Liver (tissue), 3 donors: Measurements from ENCODE around the gene APOBEC3B.

Experiments
- EGR1 ChIP-seq, 2 donors: IDR thresholded peaks; 2 replicates each; pipeline ENCODE4 v1.6.1; 2016 to 2018; ENCODE audit warnings: antibody characterized with exemption in 2 of 2, low read depth in 2 of 2
- FOXA1 ChIP-seq: IDR thresholded peaks from 2 replicates; pipeline ENCODE4 v1.6.1; 2016; ENCODE audit warnings: antibody characterized with exemption
- RAD21 ChIP-seq, 2 donors: IDR thresholded peaks; 2 replicates each; pipeline ENCODE4 v1.6.1; 2016; ENCODE audit warnings: antibody characterized with exemption in 2 of 2, mild to moderate bottlenecking in 2 of 2
- SP1 ChIP-seq: IDR thresholded peaks from 2 replicates; pipeline ENCODE4 v1.6.1; 2018; ENCODE audit warnings: antibody characterized with exemption, mild to moderate bottlenecking
- TF ChIP-seq, protein P1 (sequence below): fragments of 150-350 bp; IDR thresholded peaks from 2 replicates; pipeline ENCODE4 v1.5.1; 2017; ENCODE audit warnings: improper control_type of control experiment, low read depth, low read length; ENCODE audit not compliant: missing input control
- TF ChIP-seq, protein P2 (sequence below): IDR thresholded peaks from 2 replicates; pipeline ENCODE4 v1.6.1; 2016; ENCODE audit warnings: antibody characterized with exemption
- TF ChIP-seq, protein P3 (sequence below): IDR thresholded peaks from 2 replicates; pipeline ENCODE4 v1.6.1; 2016; ENCODE audit warnings: antibody characterized with exemption, mild to moderate bottlenecking
- TF ChIP-seq, protein P4 (sequence below): IDR thresholded peaks from 2 replicates; pipeline ENCODE4 v1.6.1; 2016; ENCODE audit warnings: antibody characterized with exemption
- donor health status: healthy.
- donor health status: healthy.

DNA sequence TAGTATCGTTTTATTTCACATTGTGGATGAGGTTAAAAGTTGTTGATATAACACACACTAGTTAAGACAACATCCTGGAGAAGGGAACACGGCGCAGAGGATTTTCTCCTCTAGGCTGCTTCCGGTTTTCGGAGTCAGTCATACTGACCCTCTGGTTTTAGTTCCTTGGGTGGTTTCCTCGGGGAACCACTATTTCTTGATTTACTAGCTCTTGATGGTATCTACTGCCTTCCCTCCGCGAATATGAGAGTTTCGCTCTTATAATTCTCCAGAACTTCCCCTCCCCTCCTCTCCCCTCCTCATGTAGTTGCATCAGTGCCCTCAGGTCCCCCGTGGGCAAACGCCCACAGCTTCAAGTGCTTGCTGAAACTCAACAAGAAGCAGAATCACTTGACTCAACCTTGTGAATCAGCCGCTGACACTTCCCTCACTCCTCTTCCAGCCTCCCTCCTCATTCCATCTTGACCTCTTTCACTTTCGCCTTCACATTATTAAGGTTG is 40.6 kb upstream of the APOBEC3B start:
- TF ChIP-seq, protein P1, sequence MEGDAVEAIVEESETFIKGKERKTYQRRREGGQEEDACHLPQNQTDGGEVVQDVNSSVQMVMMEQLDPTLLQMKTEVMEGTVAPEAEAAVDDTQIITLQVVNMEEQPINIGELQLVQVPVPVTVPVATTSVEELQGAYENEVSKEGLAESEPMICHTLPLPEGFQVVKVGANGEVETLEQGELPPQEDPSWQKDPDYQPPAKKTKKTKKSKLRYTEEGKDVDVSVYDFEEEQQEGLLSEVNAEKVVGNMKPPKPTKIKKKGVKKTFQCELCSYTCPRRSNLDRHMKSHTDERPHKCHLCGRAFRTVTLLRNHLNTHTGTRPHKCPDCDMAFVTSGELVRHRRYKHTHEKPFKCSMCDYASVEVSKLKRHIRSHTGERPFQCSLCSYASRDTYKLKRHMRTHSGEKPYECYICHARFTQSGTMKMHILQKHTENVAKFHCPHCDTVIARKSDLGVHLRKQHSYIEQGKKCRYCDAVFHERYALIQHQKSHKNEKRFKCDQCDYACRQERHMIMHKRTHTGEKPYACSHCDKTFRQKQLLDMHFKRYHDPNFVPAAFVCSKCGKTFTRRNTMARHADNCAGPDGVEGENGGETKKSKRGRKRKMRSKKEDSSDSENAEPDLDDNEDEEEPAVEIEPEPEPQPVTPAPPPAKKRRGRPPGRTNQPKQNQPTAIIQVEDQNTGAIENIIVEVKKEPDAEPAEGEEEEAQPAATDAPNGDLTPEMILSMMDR = no peak
- no peak for TF ChIP-seq RAD21 (IDR thresholded peaks at IDR 0.05)
- TF ChIP-seq, protein P2, sequence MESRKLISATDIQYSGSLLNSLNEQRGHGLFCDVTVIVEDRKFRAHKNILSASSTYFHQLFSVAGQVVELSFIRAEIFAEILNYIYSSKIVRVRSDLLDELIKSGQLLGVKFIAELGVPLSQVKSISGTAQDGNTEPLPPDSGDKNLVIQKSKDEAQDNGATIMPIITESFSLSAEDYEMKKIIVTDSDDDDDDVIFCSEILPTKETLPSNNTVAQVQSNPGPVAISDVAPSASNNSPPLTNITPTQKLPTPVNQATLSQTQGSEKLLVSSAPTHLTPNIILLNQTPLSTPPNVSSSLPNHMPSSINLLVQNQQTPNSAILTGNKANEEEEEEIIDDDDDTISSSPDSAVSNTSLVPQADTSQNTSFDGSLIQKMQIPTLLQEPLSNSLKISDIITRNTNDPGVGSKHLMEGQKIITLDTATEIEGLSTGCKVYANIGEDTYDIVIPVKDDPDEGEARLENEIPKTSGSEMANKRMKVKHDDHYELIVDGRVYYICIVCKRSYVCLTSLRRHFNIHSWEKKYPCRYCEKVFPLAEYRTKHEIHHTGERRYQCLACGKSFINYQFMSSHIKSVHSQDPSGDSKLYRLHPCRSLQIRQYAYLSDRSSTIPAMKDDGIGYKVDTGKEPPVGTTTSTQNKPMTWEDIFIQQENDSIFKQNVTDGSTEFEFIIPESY = no peak
- TF ChIP-seq EGR1 (IDR thresholded peaks at IDR 0.05; ENCODE audit: low read depth in 2 of 2) = no peak
- no peak for TF ChIP-seq FOXA1
- TF ChIP-seq, protein P3, sequence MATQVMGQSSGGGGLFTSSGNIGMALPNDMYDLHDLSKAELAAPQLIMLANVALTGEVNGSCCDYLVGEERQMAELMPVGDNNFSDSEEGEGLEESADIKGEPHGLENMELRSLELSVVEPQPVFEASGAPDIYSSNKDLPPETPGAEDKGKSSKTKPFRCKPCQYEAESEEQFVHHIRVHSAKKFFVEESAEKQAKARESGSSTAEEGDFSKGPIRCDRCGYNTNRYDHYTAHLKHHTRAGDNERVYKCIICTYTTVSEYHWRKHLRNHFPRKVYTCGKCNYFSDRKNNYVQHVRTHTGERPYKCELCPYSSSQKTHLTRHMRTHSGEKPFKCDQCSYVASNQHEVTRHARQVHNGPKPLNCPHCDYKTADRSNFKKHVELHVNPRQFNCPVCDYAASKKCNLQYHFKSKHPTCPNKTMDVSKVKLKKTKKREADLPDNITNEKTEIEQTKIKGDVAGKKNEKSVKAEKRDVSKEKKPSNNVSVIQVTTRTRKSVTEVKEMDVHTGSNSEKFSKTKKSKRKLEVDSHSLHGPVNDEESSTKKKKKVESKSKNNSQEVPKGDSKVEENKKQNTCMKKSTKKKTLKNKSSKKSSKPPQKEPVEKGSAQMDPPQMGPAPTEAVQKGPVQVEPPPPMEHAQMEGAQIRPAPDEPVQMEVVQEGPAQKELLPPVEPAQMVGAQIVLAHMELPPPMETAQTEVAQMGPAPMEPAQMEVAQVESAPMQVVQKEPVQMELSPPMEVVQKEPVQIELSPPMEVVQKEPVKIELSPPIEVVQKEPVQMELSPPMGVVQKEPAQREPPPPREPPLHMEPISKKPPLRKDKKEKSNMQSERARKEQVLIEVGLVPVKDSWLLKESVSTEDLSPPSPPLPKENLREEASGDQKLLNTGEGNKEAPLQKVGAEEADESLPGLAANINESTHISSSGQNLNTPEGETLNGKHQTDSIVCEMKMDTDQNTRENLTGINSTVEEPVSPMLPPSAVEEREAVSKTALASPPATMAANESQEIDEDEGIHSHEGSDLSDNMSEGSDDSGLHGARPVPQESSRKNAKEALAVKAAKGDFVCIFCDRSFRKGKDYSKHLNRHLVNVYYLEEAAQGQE = no peak
- TF ChIP-seq, protein P4, sequence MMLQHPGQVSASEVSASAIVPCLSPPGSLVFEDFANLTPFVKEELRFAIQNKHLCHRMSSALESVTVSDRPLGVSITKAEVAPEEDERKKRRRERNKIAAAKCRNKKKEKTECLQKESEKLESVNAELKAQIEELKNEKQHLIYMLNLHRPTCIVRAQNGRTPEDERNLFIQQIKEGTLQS = no peak
- no peak for TF ChIP-seq SP1
